GM12878 (cell line): ENCODE results near the gene CREG1.

Experiments used
- BMI1 ChIP-seq: fragments of 450-650 bp; IDR thresholded peaks from 2 replicates; pipeline ENCODE4 v1.6.1; 2016; ENCODE audit warnings: mild to moderate bottlenecking, moderate library complexity, borderline replicate concordance
- CTCF ChIP-seq, 3 experiments: IDR thresholded peaks in 2 of 3; conservative IDR thresholded peaks in 1 of 3; 2 replicates each; pipeline ENCODE4 v1.5.1; 2011; ENCODE audit warnings: low read depth in 3 of 3, low read length in 3 of 3, mild to moderate bottlenecking in 3 of 3, control low read depth in 2 of 3, moderate library complexity in 2 of 3, inconsistent platforms in 1 of 3, mixed read lengths in 1 of 3; ENCODE audit not compliant: control insufficient read depth in 2 of 3, insufficient read depth in 1 of 3; ENCODE audit errors: extremely low read depth in 1 of 3
- MXI1 ChIP-seq: fragments of 150-350 bp; IDR thresholded peaks from 2 replicates; pipeline ENCODE4 v1.6.1; 2011; ENCODE audit warnings: low read depth, mild to moderate bottlenecking, inconsistent platforms, low read length, improper control_type of control experiment
- NRF1 ChIP-seq: conservative IDR thresholded peaks from 2 replicates; pipeline ENCODE4 v1.6.1; 2011; ENCODE audit warnings: mild to moderate bottlenecking, low read depth, low read length, improper control_type of control experiment
- RCOR1 ChIP-seq: conservative IDR thresholded peaks from 2 replicates; pipeline ENCODE4 v1.6.1; 2012; ENCODE audit warnings: low read depth, low read length, improper control_type of control experiment
- TAF1 ChIP-seq: IDR thresholded peaks from 2 replicates; pipeline ENCODE4 v1.6.1; 2011; ENCODE audit warnings: mild to moderate bottlenecking, low read depth, low read length, borderline replicate concordance
- YBX1 ChIP-seq: fragments of 450-650 bp; IDR thresholded peaks from 2 replicates; pipeline ENCODE4 v1.6.1; 2016; ENCODE audit warnings: antibody characterized with exemption
- ZBTB33 ChIP-seq: fragments of 450-650 bp; IDR thresholded peaks from 2 replicates; pipeline ENCODE4 v1.6.1; 2017; ENCODE audit warnings: mild to moderate bottlenecking
- ZNF207 ChIP-seq: fragments of 450-650 bp; IDR thresholded peaks from 2 replicates; pipeline ENCODE4 v1.6.1; 2014; ENCODE audit warnings: antibody characterized with exemption, mild to moderate bottlenecking, borderline replicate concordance
- TF ChIP-seq, protein P1 (sequence below): IDR thresholded peaks from 2 replicates; pipeline ENCODE4 v1.6.1; 2012; ENCODE audit warnings: low read depth, low read length, improper control_type of control experiment

GRCh38 chr1:167528057-167528728, 25.4 kb downstream of the CREG1 start:
- TF ChIP-seq RCOR1, result no peak
- no peak for TF ChIP-seq CTCF (IDR thresholded peaks at IDR 0.05 in 2 of 3, conservative IDR thresholded peaks at IDR 0.05 in 1 of 3; ENCODE audit: control insufficient read depth in 2 of 3, extremely low read depth in 1 of 3, insufficient read depth in 1 of 3, low read depth in 3 of 3, low read length in 3 of 3)
- no peak for TF ChIP-seq ZBTB33
- no peak for TF ChIP-seq ZNF207
- TF ChIP-seq, protein P1, sequence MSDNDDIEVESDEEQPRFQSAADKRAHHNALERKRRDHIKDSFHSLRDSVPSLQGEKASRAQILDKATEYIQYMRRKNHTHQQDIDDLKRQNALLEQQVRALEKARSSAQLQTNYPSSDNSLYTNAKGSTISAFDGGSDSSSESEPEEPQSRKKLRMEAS, result no peak
- no peak for TF ChIP-seq BMI1
- TF ChIP-seq MXI1, result no peak
- no peak for TF ChIP-seq YBX1
- TF ChIP-seq NRF1, result no peak
- TF ChIP-seq TAF1, result no peak
